ENCODE measurements around the gene RANBP2. TPM values are rescaled to one million over a fixed set of nuclear protein-coding genes. Genes with fewer than 3 reads are reported as not detected.

The RANBP2 gene
- total RNA-seq, 4 donors from 2014 or later: 24.7 to 64.5 (median 52.5) TPM

GRCh38 chr2:108825254-108825653 lies 106.0 kb downstream of the RANBP2 start:
- WGBS, 2 donors (ENCODE audit: low coverage in 1 of 2): 47% methylated on average over 4 of the region's 4 CpGs
- intact Hi-C loops (cut with DNase I; ENCODE audit: low total_unique reads) (no loop called here), in situ Hi-C loops (cut with MboI; ENCODE audit: low pct_ligation_motif_present in 1 of 4, low pct_unique_long_range_greater_than_20kb in 1 of 4, low sequenced_read_pairs in 3 of 4) (no loop called here)
- Histone ChIP-seq H3K4me1 (peaks cover 0 to 3% (median 0%) of the 10 kb centered on the region in 4 donors), H3K9me3 (peaks cover 0 to under 1% of the 10 kb centered on the region in 2 donors), H3K27me3 (no peaks in the 10 kb centered on the region), H3K4me3 (no peak overlapping the region), H3K27ac (no peak overlapping the region), H3K36me3 (no peaks in the 10 kb centered on the region)
- TF ChIP-seq POLR2AphosphoS5 (IDR thresholded peaks at IDR 0.05) (no peak), POLR2A (IDR thresholded peaks at IDR 0.05) (no peak), EP300 (IDR thresholded peaks at IDR 0.05; ENCODE audit: low read depth) (no peak), CTCF (IDR thresholded peaks at IDR 0.05) (no peak)
- DNase-seq: no peak

- Histone ChIP-seq H3K27ac (no peak overlapping the region), H3K9me3 (no peaks in the 10 kb centered on the region), H3K4me3 (no peak overlapping the region), H3K36me3 (no peaks in the 10 kb centered on the region), H3K4me1 (peaks cover 0 to 3% (median 0%) of the 10 kb centered on the region in 4 donors), H3K27me3 (no peaks in the 10 kb centered on the region)
- TF ChIP-seq POLR2A (IDR thresholded peaks at IDR 0.05): no peak
- TF ChIP-seq POLR2AphosphoS5 (IDR thresholded peaks at IDR 0.05): no peak
- TF ChIP-seq EP300 (IDR thresholded peaks at IDR 0.05; ENCODE audit: low read depth): no peak
- no peak for TF ChIP-seq CTCF (IDR thresholded peaks at IDR 0.05)
- in situ Hi-C loops (cut with MboI; ENCODE audit: low pct_ligation_motif_present in 1 of 4, low pct_unique_long_range_greater_than_20kb in 1 of 4, low sequenced_read_pairs in 3 of 4) (no loop called here), intact Hi-C loops (cut with DNase I; ENCODE audit: low total_unique reads) (no loop called here)
- 79 to 93% methylated on average over 3 of the region's 3 CpGs for WGBS, 2 donors (ENCODE audit: low coverage in 1 of 2)
- no peak for DNase-seq
Measured at GRCh38 chr2:108825736-108826135, 106.5 kb downstream of the RANBP2 start.

GRCh38 chr2:108829578-108830310 lies 110.5 kb downstream of the RANBP2 start:
- Histone ChIP-seq H3K9me3 (no peaks in the 10 kb centered on the region), H3K36me3 (no peaks in the 10 kb centered on the region), H3K4me1 (peaks cover 0 to 12% (median 0%) of the 10 kb centered on the region in 4 donors), H3K27me3 (no peaks in the 10 kb centered on the region), H3K4me3 (no peak overlapping the region), H3K27ac (no peak overlapping the region)
- intact Hi-C loops (cut with DNase I; ENCODE audit: low total_unique reads) (no loop called here), in situ Hi-C loops (cut with MboI; ENCODE audit: low pct_ligation_motif_present in 1 of 4, low pct_unique_long_range_greater_than_20kb in 1 of 4, low sequenced_read_pairs in 3 of 4) (no loop called here)
- 94 to 96% methylated on average over 4 of the region's 4 CpGs for WGBS, 2 donors (ENCODE audit: low coverage in 1 of 2)
- no peak for TF ChIP-seq POLR2A (IDR thresholded peaks at IDR 0.05)
- TF ChIP-seq EP300 (IDR thresholded peaks at IDR 0.05; ENCODE audit: low read depth): no peak
- no peak for TF ChIP-seq POLR2AphosphoS5 (IDR thresholded peaks at IDR 0.05)
- TF ChIP-seq CTCF (IDR thresholded peaks at IDR 0.05): no peak
- DNase-seq: no peak

- TF ChIP-seq POLR2A (IDR thresholded peaks at IDR 0.05) (no peak), POLR2AphosphoS5 (IDR thresholded peaks at IDR 0.05) (no peak), EP300 (IDR thresholded peaks at IDR 0.05; ENCODE audit: low read depth) (no peak), CTCF (IDR thresholded peaks at IDR 0.05) (no peak)
- no peaks in the 10 kb centered on the region for H3K36me3 ChIP-seq
- DNase-seq: no peak
- peaks cover 0 to 9% (median 0%) of the 10 kb centered on the region in 4 donors for H3K4me1 ChIP-seq
- intact Hi-C loops (cut with DNase I; ENCODE audit: low total_unique reads): no loop called here
- no peaks in the 10 kb centered on the region for H3K27me3 ChIP-seq
- H3K9me3 ChIP-seq: peaks cover 0 to 6% of the 10 kb centered on the region in 2 donors
- H3K4me3 ChIP-seq: no peak overlapping the region
- H3K27ac ChIP-seq: no peak overlapping the region
- in situ Hi-C loops (cut with MboI; ENCODE audit: low pct_ligation_motif_present in 1 of 4, low pct_unique_long_range_greater_than_20kb in 1 of 4, low sequenced_read_pairs in 3 of 4): no loop called here
Measured at GRCh38 chr2:108833219-108833618, 113.9 kb downstream of the RANBP2 start.

Measured in transverse colon (tissue), 4 donors.